Measurements from ENCODE around the gene KIF21B.

GRCh38 chr1:201025571-201026002 lies 2.1 kb upstream of the KIF21B start:
- TF ChIP-seq CTCF (IDR thresholded peaks at IDR 0.05; ENCODE audit: low read length): no peak
- TF ChIP-seq EZH2 (IDR thresholded peaks at IDR 0.05; ENCODE audit: borderline replicate concordance, low read length): no peak

All from OCI-LY1 (cell line).